ENCODE measurements around the gene COL20A1.

DNA sequence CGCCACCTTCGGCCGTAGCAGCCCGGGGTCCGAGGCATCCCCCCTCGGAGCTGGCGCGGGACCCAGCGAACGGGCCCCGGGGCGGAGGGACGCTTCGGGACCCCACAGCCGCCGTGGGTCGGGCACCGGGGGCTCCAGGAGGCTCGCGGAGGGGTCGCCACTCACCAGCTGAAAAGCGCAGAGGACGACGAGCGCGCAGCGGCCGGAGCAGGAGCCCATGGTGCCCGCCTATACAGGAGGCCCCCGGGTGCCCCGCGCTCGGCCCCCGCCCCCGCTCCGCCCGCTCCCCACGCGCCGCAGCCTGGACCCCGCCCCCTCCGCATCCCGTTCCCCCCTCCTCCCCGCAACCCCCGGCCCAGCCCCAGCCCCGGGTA is 38.8 kb upstream of the COL20A1 start, which contains the start of gene NKAIN4:
- TF ChIP-seq, protein P1, sequence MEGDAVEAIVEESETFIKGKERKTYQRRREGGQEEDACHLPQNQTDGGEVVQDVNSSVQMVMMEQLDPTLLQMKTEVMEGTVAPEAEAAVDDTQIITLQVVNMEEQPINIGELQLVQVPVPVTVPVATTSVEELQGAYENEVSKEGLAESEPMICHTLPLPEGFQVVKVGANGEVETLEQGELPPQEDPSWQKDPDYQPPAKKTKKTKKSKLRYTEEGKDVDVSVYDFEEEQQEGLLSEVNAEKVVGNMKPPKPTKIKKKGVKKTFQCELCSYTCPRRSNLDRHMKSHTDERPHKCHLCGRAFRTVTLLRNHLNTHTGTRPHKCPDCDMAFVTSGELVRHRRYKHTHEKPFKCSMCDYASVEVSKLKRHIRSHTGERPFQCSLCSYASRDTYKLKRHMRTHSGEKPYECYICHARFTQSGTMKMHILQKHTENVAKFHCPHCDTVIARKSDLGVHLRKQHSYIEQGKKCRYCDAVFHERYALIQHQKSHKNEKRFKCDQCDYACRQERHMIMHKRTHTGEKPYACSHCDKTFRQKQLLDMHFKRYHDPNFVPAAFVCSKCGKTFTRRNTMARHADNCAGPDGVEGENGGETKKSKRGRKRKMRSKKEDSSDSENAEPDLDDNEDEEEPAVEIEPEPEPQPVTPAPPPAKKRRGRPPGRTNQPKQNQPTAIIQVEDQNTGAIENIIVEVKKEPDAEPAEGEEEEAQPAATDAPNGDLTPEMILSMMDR (IDR thresholded peaks at IDR 0.05) = no peak
- no peak for TF ChIP-seq POLR2A (IDR thresholded peaks at IDR 0.05)

Measured in testis (tissue), 2 donors.